HCT116 (cell line): ENCODE results near the gene CRADD. TPM values are rescaled to one million over a fixed set of nuclear protein-coding genes. Genes with fewer than 3 reads are reported as not detected.

Experiments
- ATAC-seq: fragments of 200-7000 bp; cut with Tn5 transposase; 2 replicates; pipeline ENCODE4 v1.9.1; 2020; ENCODE audit warnings: mild to moderate bottlenecking, moderate library complexity
- BruUV-seq: library from RNA; stranded (reverse); fragments of 400-500 nt; replicated peaks from 2 replicates; lab custom pipeline; 2021; lab: Mats Ljungman, UMichigan
- CTCF ChIA-PET: fragments of 300-600 bp; sonication (Branson Sonifier 250); formaldehyde crosslinking; loops from one replicate; lab custom pipeline; 2021; ENCODE audit warnings: antibody characterized with exemption; lab: Charles Lee
- POLR2A ChIA-PET: fragments of 300-600, 350-600 bp; sonication (Branson Sonifier 250); formaldehyde crosslinking; loops from one replicate; lab custom pipeline; 2021; ENCODE audit warnings: antibody characterized with exemption; lab: Charles Lee
- RAD21 ChIA-PET, 2 experiments: fragments of 300-600 bp; sonication (Branson Sonifier 250); formaldehyde crosslinking; loops; one replicate each; lab custom pipeline; 2023; ENCODE audit warnings: low total read pairs in 2 of 2; ENCODE audit not compliant: uncharacterized antibody in 2 of 2, unreplicated experiment in 2 of 2, low non-redundant PET in 1 of 2; lab: Charles Lee
- DNase-seq: peaks from one replicate; pipeline ENCODE4 v3.0.0-alpha.2; 2010; ENCODE audit warnings: low read depth, low spot score
- H2AFZ ChIP-seq: fragments of 200-600 bp; shearing (Covaris generic), sonication (generic); 2 replicates; pipeline ENCODE4 v1.6.1; 2017; ENCODE audit warnings: low read depth, mixed run types, mixed read lengths, antibody characterized with exemption, low read length; ENCODE audit not compliant: poor library complexity, severe bottlenecking
- H3K27ac ChIP-seq: 2 replicates; pipeline ENCODE4 v1.5.1; 2012; ENCODE audit warnings: low read depth, low read length
- H3K27me3 ChIP-seq: fragments of 200-600 bp; sonication (generic); 2 replicates; pipeline ENCODE4 v1.6.1; 2016; ENCODE audit warnings: mixed run types, low read length, mixed read lengths; ENCODE audit not compliant: insufficient read depth
- H3K36me3 ChIP-seq, 2 experiments: fragments of 200-500 bp in 1 of 2; fragments of 200-600 bp in 1 of 2; sonication (Bioruptor generic) in 1 of 2; sonication (generic) in 1 of 2; 2 replicates each; pipeline versions ENCODE4 v1.5.1 to v1.6.1; 2014 to 2016; ENCODE audit warnings: low read length in 2 of 2, inconsistent platforms in 1 of 2, mixed read lengths in 1 of 2, mixed run types in 1 of 2; ENCODE audit not compliant: insufficient read depth in 2 of 2, control insufficient read depth in 1 of 2
- H3K4me1 ChIP-seq, 2 experiments: fragments of 200-600 bp in 1 of 2; sonication (generic) in 1 of 2; 2 replicates each; pipeline versions ENCODE4 v1.5.1 to v1.6.1; 2012 to 2017; ENCODE audit warnings: low read length in 2 of 2, inconsistent platforms in 1 of 2, mild to moderate bottlenecking in 1 of 2, mixed read lengths in 1 of 2, mixed run types in 1 of 2, moderate library complexity in 1 of 2; ENCODE audit not compliant: insufficient read depth in 2 of 2, control insufficient read depth in 1 of 2
- H3K4me2 ChIP-seq: fragments of 200-600 bp; sonication (generic); 2 replicates; pipeline ENCODE4 v1.6.1; 2017; ENCODE audit warnings: mixed run types, low read length, mixed read lengths
- H3K4me3 ChIP-seq, 2 experiments: fragments of 200-600 bp in 1 of 2; sonication (generic) in 1 of 2; replicated peaks in 1 of 2; 2 replicates each; pipeline ENCODE4 v1.5.1; 2011 to 2016; ENCODE audit warnings: low read length in 2 of 2, control low read depth in 1 of 2, low read depth in 1 of 2, mild to moderate bottlenecking in 1 of 2, mixed read lengths in 1 of 2, mixed run types in 1 of 2
- H3K79me2 ChIP-seq: fragments of 200-600 bp; sonication (generic); 2 replicates; pipeline ENCODE4 v1.6.1; 2017; ENCODE audit warnings: mild to moderate bottlenecking, mixed run types, low read length, moderate library complexity, mixed read lengths; ENCODE audit not compliant: insufficient read depth
- H3K9ac ChIP-seq: fragments of 200-600 bp; sonication (generic); 2 replicates; pipeline ENCODE4 v1.6.1; 2016; ENCODE audit warnings: low read length, mixed read lengths
- H3K9me2 ChIP-seq: fragments of 200-600 bp; sonication (generic), shearing (Covaris generic); 2 replicates; pipeline ENCODE4 v1.6.1; 2017; ENCODE audit warnings: mixed run types, mild to moderate bottlenecking, moderate library complexity; ENCODE audit not compliant: insufficient read depth
- H3K9me3 ChIP-seq, 2 experiments: fragments of 200-500 bp in 1 of 2; fragments of 200-600 bp in 1 of 2; sonication (Bioruptor generic) in 1 of 2; sonication (generic) in 1 of 2; 2 replicates each; pipeline ENCODE4 v1.6.1; 2014 to 2017; ENCODE audit warnings: low read length in 2 of 2, mixed read lengths in 2 of 2, inconsistent platforms in 1 of 2, low read depth in 1 of 2, mild to moderate bottlenecking in 1 of 2, mixed run types in 1 of 2, moderate library complexity in 1 of 2; ENCODE audit not compliant: control insufficient read depth in 1 of 2, insufficient read depth in 1 of 2
- H4K20me1 ChIP-seq: fragments of 200-600 bp; sonication (generic), shearing (Covaris generic); 2 replicates; pipeline ENCODE4 v1.6.1; 2017; ENCODE audit warnings: mixed run types, mild to moderate bottlenecking, moderate library complexity; ENCODE audit not compliant: insufficient read depth
- CBX3 ChIP-seq: IDR thresholded peaks from 2 replicates; pipeline ENCODE4 v1.6.1; 2012; ENCODE audit warnings: low read depth
- CEBPB ChIP-seq: IDR thresholded peaks from 2 replicates; pipeline ENCODE4 v1.6.1; 2012; ENCODE audit warnings: low read depth
- EGR1 ChIP-seq: IDR thresholded peaks from 2 replicates; pipeline ENCODE4 v1.6.1; 2012; ENCODE audit warnings: low read depth
- EZH2 ChIP-seq: fragments of 200-600 bp; sonication (generic); IDR thresholded peaks from 2 replicates; pipeline ENCODE4 v1.6.1; 2017; ENCODE audit warnings: antibody characterized with exemption, mixed run types
- EZH2phosphoT487 ChIP-seq: fragments of 200-600 bp; IDR thresholded peaks from 2 replicates; pipeline ENCODE4 v1.6.1; 2018; ENCODE audit warnings: antibody characterized with exemption, borderline replicate concordance
- FOSL1 ChIP-seq: IDR thresholded peaks from 2 replicates; pipeline ENCODE4 v1.6.1; 2012; ENCODE audit warnings: low read depth
- JUND ChIP-seq: IDR thresholded peaks from 2 replicates; pipeline ENCODE4 v1.6.1; 2012
- POLR2A ChIP-seq: IDR thresholded peaks from 2 replicates; pipeline ENCODE4 v1.7.0; 2011; ENCODE audit warnings: borderline replicate concordance; ENCODE audit not compliant: insufficient read depth, insufficient read length; ENCODE audit errors: extremely low read depth
- POLR2AphosphoS5 ChIP-seq: IDR thresholded peaks from 2 replicates; pipeline ENCODE4 v1.6.1; 2011; ENCODE audit warnings: mild to moderate bottlenecking, low read depth, low read length, moderate library complexity
- RAD21 ChIP-seq: IDR thresholded peaks from 2 replicates; pipeline ENCODE4 v1.6.1; 2012; ENCODE audit warnings: low read depth, mild to moderate bottlenecking
- SIN3A ChIP-seq: IDR thresholded peaks from 2 replicates; pipeline ENCODE4 v1.6.1; 2012; ENCODE audit warnings: low read depth
- SP1 ChIP-seq: IDR thresholded peaks from 2 replicates; pipeline ENCODE4 v1.6.1; 2012; ENCODE audit warnings: low read depth
- ZFX ChIP-seq: fragments of 450-650 bp; IDR thresholded peaks from 2 replicates; pipeline ENCODE4 v1.6.1; 2017
- intact Hi-C: fragments of 100-400 bp; cut with micrococcal nuclease; formaldehyde crosslinking; loops from 2 replicates; pipeline ENCODE4 v1.10.0; 2022
- total RNA-seq: library from RNA; stranded (reverse); gene quantifications from one replicate; pipeline ENCODE4 v1.2.1, GENCODE V29; 2021; ENCODE audit not compliant: unreplicated experiment
- TF ChIP-seq, protein P1 (sequence below): IDR thresholded peaks from 2 replicates; pipeline ENCODE4 v1.6.1; 2012; ENCODE audit warnings: low read depth
- TF ChIP-seq, protein P2 (sequence below): IDR thresholded peaks from 2 replicates; pipeline ENCODE4 v1.6.1; 2012
- TF ChIP-seq, protein P3 (sequence below): IDR thresholded peaks from 2 replicates; pipeline ENCODE4 v1.6.1; 2012

The CRADD gene
- total RNA-seq, 1 experiment from 2014 or later: 12.2 TPM

DNA sequence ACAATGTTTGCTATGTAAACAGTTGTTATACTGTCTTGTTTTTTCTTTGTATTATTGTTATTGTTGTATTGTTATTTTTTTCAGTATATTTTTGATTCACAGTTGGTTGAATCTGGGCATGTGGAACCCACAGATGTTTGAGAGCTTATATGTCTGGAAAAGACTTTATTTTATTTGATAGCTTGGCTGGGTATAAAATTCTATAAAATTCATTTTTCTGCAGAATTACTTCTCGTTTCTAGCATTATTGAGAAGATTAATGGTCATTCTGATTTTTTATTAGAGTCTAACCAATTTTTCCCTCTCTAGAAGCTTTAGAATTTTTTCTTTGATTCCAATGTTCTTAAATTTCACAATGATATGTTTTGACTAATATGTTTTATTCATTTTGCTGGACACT, 188.6 kb downstream of the CRADD start (continued):
- TF ChIP-seq, protein P1, sequence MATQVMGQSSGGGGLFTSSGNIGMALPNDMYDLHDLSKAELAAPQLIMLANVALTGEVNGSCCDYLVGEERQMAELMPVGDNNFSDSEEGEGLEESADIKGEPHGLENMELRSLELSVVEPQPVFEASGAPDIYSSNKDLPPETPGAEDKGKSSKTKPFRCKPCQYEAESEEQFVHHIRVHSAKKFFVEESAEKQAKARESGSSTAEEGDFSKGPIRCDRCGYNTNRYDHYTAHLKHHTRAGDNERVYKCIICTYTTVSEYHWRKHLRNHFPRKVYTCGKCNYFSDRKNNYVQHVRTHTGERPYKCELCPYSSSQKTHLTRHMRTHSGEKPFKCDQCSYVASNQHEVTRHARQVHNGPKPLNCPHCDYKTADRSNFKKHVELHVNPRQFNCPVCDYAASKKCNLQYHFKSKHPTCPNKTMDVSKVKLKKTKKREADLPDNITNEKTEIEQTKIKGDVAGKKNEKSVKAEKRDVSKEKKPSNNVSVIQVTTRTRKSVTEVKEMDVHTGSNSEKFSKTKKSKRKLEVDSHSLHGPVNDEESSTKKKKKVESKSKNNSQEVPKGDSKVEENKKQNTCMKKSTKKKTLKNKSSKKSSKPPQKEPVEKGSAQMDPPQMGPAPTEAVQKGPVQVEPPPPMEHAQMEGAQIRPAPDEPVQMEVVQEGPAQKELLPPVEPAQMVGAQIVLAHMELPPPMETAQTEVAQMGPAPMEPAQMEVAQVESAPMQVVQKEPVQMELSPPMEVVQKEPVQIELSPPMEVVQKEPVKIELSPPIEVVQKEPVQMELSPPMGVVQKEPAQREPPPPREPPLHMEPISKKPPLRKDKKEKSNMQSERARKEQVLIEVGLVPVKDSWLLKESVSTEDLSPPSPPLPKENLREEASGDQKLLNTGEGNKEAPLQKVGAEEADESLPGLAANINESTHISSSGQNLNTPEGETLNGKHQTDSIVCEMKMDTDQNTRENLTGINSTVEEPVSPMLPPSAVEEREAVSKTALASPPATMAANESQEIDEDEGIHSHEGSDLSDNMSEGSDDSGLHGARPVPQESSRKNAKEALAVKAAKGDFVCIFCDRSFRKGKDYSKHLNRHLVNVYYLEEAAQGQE: no peak
- no peak for TF ChIP-seq CBX3
- TF ChIP-seq, all 23 proteins: peak for 0

DNA sequence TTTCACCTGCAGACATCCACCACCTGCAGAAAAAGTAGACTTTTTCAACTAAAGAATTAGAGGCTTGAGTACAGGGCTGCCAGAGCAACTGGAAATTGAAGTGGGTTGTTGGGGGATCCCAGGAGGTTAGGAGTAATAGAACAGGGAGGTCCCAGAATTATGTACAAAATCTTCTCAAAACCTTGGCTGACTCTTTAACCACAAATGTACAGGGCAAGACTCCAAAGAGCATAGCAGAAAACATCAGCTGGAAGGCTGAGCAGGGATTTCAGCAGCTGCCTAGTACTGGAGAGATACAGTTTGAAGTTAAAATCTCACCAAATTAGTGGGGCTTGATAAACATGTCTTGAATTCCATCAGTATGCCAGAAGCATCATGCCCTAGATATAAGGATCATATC, 191.6 kb downstream of the CRADD start:
- ChIA-PET POLR2A (no interaction called here), RAD21 (no interaction called here), CTCF (no interaction called here)
- Histone ChIP-seq H3K9me3 (peaks cover 7 to 13% of the 10 kb centered on the region in 2 experiments; a peak in 2 of 4 replicates), H3K4me3 (no peak overlapping the region), H3K4me2 (no peak overlapping the region), H3K79me2 (no peaks in the 10 kb centered on the region), H3K27ac (no peak overlapping the region), H2AFZ (no peak overlapping the region), H3K27me3 (no peaks in the 10 kb centered on the region), H3K9ac (no peak overlapping the region), H4K20me1 (no peaks in the 10 kb centered on the region), H3K36me3 (no peaks in the 10 kb centered on the region), H3K4me1 (no peaks in the 10 kb centered on the region), H3K9me2 (no peaks in the 10 kb centered on the region)
- BruUV-seq: no TSS peak
- no peak for ATAC-seq
- no peak for DNase-seq
- TF ChIP-seq SP1 (no peak), ZFX (no peak), EZH2 (no peak), SIN3A (no peak), POLR2AphosphoS5 (no peak), FOSL1 (no peak), RAD21 (no peak), JUND (no peak), EGR1 (no peak), CEBPB (no peak), EZH2phosphoT487 (no peak), POLR2A (no peak)
- TF ChIP-seq, protein P2, sequence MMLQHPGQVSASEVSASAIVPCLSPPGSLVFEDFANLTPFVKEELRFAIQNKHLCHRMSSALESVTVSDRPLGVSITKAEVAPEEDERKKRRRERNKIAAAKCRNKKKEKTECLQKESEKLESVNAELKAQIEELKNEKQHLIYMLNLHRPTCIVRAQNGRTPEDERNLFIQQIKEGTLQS: no peak
- TF ChIP-seq, protein P3, sequence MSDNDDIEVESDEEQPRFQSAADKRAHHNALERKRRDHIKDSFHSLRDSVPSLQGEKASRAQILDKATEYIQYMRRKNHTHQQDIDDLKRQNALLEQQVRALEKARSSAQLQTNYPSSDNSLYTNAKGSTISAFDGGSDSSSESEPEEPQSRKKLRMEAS: no peak
- intact Hi-C loops: no loop called here
